K562 treated with DMSO at 1 percent for 48 hours (cell line): ENCODE results near the gene RHOC. TPM values are rescaled to one million over a fixed set of nuclear protein-coding genes. Genes with fewer than 3 reads are reported as not detected.

Experiments
- total RNA-seq: library from RNA; unstranded; fragments of 300-600 nt; gene quantifications from 2 replicates; pipeline ENCODE4 v1.2.3, GENCODE V29; 2022; ENCODE audit warnings: low replicate concordance; ENCODE audit errors: extremely low read depth

Gene RHOC
- not detected in 2 replicates for total RNA-seq

DNA sequence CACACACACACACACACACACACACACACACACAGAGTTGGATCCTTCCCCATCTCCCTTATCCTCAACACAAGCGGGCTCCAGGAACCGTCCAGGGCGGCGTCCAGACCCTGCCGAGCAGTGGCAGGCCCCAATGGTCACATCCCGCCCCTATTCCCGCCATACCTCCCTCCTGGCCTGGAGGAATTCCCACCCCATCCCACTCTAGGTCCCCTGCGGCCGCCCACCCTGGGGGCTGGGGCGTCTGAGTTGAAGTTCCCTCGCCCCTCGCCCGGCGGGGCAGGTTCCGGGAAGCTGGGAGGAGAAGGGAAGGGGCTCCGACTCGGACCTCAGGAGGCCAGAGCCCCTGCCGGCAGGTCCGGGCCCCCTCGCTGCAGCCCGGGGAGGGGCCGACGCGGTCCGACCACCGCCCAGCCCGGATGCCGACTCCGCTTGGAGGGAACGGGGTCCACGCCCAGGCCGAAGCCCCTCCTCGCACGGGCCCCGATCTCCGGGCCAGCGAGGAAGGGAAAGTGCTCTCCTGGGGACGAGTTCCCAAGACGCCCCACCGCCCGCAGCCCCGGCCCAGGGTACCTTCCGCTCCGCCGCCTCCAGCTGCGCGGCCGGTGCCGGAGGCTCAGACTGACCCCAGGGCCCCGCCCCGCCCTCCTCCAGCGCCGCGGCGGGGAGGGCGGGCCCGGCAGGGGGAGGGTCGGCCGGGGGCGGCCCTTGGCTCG lies at the start of gene RHOC:
Gene RHOC (minus strand): TSS at position 623 of the 716 bp plus-strand sequence. CDS start 3,328 bp downstream, outside the sequence.

DNA sequence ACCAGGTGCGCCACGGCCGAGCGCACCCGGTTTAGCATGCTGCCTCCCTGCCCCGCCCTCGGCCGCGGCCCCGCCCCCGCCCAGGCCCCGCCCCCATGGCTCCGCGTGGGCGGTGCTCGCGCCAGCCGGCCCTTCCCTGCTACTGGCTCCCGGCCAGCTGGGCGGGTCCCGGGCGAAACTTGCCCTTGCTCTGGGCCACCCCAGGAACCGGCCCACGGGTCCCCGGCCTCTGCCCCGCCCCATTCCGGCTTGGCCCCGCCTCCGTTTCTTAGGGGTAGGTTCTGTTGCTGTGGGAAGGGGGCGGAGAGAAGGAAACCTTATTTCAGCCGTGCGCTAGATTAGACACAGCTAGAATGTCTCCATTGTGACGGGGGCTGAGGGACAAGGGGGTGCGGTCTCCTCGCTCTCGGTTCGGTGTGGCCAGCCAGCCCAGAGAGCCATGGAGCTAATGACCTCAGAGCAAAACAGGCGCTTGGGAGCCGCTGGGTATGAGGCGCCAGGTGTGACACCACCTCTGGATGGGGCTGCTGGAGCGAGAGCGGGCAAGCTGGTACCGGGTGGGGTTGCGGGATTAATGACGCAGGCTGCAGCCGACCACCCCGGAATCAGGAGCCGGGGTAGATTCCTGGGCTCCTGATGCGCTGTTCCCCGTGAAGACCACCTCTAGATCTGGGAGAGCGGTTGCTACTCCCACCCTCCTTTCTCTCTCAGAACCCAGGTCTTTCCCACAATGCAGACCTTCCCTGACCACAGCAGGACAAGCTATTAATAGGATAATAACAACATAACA lies 8.5 kb upstream of the RHOC start, which contains the start of gene PPM1J:
Gene PPM1J (minus strand): TSS at position 69 of the 790 bp plus-strand sequence. CDS start 31 bp downstream, at position 38.

DNA sequence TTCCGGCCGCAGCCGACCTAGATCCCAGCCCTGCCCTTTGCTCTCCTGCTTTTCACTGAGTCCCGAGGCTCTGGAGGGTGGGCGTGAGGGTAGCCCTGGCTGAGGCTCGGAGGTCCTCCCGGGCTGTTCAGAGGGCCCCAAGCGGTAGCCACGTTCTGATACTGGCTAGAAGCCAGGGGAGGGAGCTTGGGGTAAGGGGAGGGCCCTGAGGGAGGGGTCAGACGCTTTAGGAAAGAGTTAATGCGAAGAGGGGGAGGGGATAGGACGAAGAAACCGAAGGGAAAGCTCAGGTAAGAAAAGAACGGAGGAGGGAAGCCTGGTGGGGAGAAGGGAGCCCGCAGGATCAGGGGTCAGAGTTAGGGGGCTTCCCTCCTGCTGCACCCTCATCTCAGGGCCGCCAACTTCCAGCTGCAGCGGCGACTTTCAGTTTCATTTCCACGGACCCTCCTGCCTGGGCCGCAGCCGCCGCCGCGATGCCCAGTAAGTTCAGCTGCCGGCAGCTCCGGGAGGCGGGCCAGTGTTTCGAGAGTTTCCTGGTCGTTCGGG lies 32.4 kb downstream of the RHOC start, which contains the start of gene MOV10:
Gene MOV10 (plus strand): TSS at position 220 of the 546 bp plus-strand sequence. CDS start 254 bp downstream, at position 474.

Other genes starting within 250 kb of the RHOC start
- not detected in 2 replicates for gene WNT2B, start 198.2 kb downstream of the RHOC start, total RNA-seq
- not detected in 2 replicates for gene ST7L, start 88.0 kb downstream of the RHOC start, total RNA-seq
- gene CAPZA1, start 87.3 kb downstream of the RHOC start, total RNA-seq, result not detected in 2 replicates
- 109 TPM in 1 of 2 replicates, not detected in the other for gene MOV10, start 32.5 kb downstream of the RHOC start, total RNA-seq
- not detected in 2 replicates for gene PPM1J, start 8.2 kb upstream of the RHOC start, total RNA-seq
- not detected in 2 replicates for gene SLC16A1, start 249.1 kb upstream of the RHOC start, total RNA-seq